GM12891 (cell line): ENCODE measurements around the gene PSMD8.

Experiments
- POLR2A ChIP-seq: IDR thresholded peaks from 2 replicates; pipeline ENCODE4 v1.6.1; 2011; ENCODE audit warnings: low read depth, low read length, control low read depth
- POLR2AphosphoS5 ChIP-seq: IDR thresholded peaks from 2 replicates; pipeline ENCODE4 v1.6.1; 2011; ENCODE audit warnings: low read depth, low read length, control low read depth
- POU2F2 ChIP-seq: IDR thresholded peaks from 2 replicates; pipeline ENCODE4 v1.6.1; 2011; ENCODE audit warnings: low read depth, mild to moderate bottlenecking, control low read depth, low read length, moderate library complexity
- SPI1 ChIP-seq: IDR thresholded peaks from 2 replicates; pipeline ENCODE4 v1.6.1; 2011; ENCODE audit warnings: low read depth, low read length, control low read depth
- TAF1 ChIP-seq: IDR thresholded peaks from 2 replicates; pipeline ENCODE4 v1.6.1; 2011; ENCODE audit warnings: low read depth, low read length, control low read depth

GRCh38 chr19:38378866-38379265 is 4.5 kb downstream of the PSMD8 start:
- TF ChIP-seq POLR2A, result no peak
- TF ChIP-seq SPI1, result no peak
- TF ChIP-seq POLR2AphosphoS5, result no peak
- no peak for TF ChIP-seq TAF1
- TF ChIP-seq POU2F2, result no peak
